NCI-H1694 (cell line): ENCODE data around the gene PIM3.

ENCODE experiments used
- DNase-seq: peaks from one replicate; lab custom pipeline; 2025; lab: John Stamatoyannopoulos, UW

Gene PIM3

GRCh38 chr22:49991907-49992533 is 31.4 kb downstream of the PIM3 start:
- DNase-seq, result no peak

DNA sequence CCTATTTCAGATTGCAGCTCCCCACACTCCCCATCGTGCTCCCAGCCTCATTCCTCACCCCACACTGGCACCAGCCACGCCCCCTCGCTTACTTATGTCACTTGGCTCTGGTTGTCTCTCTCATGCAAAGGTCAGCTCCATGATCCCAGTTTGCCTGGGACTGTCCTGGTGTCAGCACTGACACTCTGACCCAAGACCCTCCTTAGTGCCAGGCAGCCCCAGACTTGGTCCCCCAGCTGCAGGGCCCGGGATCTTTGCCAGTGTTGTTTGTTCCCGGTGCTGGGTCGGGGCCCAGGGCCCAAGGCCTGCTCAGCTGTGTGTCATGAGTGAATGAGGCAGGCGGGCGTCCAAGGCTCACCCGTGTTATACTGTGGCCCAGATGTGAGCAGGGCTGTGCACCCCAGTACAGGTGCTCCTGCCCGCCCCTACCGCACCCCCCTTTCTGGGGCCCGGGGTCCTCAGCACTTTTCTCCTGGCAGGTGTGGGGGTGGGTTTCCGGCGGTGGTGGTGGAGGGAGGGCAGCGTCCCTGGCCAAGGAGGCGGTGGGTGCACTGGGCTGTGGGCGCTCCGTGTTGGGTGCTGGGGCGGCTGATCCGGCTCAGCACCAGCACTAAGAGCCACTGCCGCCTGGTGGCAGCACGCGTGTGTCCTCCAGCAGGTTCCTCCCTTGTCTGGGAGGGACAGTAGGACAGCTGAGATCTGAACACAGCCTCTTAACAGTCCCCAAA is 32.5 kb downstream of the PIM3 start:
- DNase-seq, result peak; percentile 49

DNA sequence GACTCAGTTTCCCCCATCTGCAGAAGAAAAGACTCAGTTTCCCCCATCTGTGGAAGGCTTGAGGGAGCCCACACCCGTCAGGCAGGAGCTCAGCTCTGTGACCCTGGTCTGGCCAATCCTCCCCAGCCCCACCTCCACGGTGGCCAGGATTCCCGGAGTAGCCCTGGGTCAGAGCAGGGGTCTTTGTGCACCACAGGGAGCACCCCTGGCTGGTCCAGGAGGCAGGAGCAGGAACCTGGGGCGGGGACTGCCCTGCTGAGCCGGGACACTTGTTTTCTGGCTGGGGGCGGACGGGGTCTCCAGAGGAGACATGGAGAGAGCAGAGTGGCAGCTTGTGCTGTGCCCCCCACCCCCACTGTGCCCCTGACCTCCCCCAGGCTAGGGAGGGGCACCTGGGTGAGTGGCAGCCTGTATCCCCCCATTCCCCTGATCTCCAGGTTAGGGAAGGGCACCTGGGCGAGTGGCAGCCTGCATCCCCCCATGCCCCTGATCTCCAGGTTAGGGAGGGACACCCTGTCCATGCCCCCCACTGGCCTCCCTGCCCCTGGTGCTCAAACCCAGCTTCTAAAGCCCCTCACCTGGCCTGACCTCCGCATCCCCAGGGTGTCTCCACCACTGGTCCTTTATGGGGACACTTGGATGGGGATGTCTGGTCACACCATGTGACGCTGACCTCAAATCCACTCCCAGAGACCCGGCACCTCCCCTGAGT is 33.2 kb downstream of the PIM3 start:
- no peak for DNase-seq

- DNase-seq, result no peak
Measured at GRCh38 chr22:49994361-49995040, 33.9 kb downstream of the PIM3 start.

GRCh38 chr22:49995041-49995360 is 34.4 kb downstream of the PIM3 start:
- no peak for DNase-seq

DNA sequence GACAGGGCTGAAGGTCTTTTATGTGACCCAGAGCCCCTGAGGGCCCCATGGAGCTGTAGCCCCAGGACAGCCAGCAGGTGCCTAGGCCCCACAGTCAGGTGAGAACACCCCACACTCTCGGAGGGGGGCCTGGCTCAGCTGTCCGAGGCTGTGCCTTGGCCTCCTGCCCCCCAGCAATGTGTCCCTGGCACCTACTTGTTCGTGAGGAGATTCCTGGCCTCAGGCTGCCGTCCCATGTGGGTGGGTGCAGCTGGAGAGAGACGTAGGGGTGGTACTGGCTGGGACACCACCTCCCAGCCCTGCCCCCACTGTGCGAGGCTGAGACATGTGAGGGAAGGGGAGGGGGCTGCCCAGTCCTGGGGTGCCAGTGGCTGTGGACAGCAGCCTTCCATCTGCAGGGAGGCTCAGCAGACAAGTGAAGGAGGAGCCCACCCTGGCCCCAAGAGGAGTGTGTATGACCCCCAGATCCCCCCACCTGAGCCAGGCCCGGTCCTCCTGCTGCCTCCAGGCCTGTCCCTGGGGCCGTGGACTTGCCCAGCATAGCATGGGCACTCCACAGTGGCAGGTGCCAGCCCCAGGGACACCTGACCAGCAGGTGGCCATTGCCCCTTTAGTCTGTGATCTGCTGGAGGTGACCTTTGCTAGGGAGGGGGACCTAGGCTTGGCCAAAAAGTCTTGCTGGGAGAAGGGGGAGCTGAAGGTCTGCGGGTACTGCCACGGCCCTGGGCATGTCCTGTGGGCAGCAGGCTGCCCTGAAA is 35.0 kb downstream of the PIM3 start:
- no peak for DNase-seq

GRCh38 chr22:49996119-49996517 is 35.5 kb downstream of the PIM3 start:
- DNase-seq, result no peak

- DNase-seq, result no peak
Measured at GRCh38 chr22:49996518-49997250, 36.1 kb downstream of the PIM3 start.

DNA sequence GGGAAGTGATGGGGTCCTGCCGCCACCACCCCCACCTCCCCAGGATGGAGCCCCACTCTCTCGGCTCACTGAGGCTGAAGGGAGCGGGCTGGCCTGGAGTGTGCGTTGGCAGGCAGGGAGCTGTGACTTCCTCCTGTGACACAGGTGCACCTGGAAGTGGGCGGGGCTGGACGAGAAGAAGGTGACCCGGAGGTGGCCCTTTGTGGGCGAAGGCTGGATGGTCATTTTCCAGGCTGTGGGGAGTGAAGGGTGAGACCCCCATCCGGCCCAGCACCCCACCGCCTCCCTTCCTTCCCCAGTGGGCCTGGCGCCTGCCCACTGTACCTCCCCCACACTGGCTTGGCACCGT is 36.7 kb downstream of the PIM3 start:
- no peak for DNase-seq

DNA sequence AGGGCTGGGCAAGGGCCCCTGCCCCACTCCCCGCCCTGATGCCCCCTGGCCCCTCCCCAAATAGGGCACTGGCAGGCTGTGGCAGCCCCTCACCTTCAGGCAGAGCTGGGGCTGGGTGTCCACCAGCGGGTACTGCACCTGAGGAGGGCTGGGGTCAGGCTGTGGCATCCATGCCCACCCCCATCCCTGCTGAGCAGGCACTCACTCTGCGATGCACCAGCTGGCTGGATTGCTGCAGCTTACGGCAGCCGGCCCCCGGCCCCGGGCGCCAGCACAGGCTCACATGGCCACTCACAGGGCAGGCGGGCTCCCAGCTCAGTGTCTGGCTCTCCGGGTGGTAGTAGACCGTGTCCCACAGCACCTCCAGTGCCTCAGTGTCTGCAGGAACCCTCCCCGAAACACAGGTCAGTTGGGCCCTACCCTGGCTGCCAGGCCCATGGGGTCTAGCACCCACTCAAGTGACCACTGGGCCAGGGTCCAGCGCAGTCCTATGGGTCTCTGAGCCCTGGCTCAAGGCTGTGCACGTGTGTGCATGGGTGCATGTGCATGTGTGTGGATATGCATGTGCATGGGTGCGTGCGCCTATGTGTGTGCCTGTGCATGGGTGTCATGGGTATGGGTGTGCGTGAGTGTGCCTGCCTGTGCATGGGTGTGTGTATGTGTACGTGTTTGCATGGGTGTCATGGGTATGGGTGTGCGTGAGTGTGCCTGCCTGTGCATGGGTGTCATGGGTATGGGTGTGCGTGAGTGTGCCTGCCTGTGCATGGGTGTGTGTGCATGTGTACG is 37.6 kb downstream of the PIM3 start:
- DNase-seq, result no peak

DNA sequence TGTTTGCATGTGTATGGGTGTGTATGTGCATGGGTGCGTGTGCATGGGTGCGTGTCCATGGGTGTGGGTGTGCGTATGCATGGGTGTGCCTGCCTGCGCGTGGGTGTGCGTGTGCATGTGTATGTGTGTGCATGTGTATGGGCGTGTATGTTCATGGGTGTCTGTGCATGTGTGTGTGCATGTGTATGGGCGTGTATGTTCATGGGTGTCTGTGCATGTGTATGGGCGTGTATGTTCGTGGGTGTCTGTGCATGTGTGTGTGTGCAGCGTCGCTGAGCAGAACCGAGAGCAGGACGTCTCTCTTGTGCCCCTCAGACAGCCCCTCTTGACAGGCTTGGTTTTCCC is 38.1 kb downstream of the PIM3 start:
- DNase-seq, result no peak

- DNase-seq, result no peak
Measured at GRCh38 chr22:49999063-49999945, 38.7 kb downstream of the PIM3 start.

GRCh38 chr22:49999946-50000586 is 39.5 kb downstream of the PIM3 start:
- DNase-seq, result no peak

- no peak for DNase-seq
Measured at GRCh38 chr22:50000587-50001387, 40.2 kb downstream of the PIM3 start.

GRCh38 chr22:50001388-50002231 is 41.0 kb downstream of the PIM3 start:
- peak; percentile 29 for DNase-seq

GRCh38 chr22:50002791-50003190 is 42.2 kb downstream of the PIM3 start:
- DNase-seq, result no peak

DNA sequence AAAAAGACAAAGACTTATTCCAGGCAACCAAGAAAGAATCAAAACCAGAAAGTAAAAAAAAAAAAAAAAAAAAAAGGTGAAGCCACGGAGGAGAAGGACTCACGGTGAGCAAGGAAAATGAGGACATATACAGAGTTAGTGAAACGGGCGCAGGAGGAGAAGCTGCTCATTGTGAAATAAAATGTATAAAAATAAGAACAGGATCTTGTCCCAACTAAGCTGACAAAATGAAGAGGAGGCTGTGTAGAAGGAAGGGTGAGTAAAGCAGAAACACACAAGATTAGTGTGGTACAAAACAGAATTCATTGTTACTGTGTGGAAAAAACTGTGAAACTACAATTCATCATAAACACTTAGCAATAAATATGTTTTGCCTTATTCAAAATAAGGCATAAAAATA is 44.3 kb downstream of the PIM3 start:
- no peak for DNase-seq
